GM19351 (cell line): Measurements from ENCODE around the gene GPR22.

Experiments used
- ATAC-seq: cut with Tn5 transposase; IDR thresholded peaks from one replicate; pipeline ENCODE4 v1.9.1; 2021; ENCODE audit warnings: mild to moderate bottlenecking, moderate library complexity; ENCODE audit not compliant: unreplicated experiment

Gene GPR22

DNA sequence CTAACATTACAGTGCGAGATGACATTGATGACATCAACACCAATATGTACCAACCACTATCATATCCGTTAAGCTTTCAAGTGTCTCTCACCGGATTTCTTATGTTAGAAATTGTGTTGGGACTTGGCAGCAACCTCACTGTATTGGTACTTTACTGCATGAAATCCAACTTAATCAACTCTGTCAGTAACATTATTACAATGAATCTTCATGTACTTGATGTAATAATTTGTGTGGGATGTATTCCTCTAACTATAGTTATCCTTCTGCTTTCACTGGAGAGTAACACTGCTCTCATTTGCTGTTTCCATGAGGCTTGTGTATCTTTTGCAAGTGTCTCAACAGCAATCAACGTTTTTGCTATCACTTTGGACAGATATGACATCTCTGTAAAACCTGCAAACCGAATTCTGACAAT lies 4.3 kb downstream of the GPR22 start:
- ATAC-seq = no peak

DNA sequence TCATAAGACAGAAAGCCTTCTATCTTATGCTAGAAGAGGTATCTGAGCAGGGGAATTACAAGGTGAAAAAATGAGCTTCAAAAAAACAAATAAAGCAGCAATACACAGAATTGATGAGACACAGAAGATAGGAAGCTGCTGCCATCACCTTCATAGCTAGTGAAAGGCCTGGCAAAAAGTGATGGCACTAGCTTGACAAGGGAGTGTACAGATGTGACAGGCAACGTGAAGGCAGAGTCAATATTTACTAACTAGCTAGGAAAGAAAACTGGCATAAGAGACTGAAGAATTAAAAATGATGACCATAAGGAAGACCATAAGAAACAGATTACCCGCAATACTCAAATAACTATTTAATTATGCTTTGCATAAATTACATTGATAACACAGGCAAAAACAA lies 9.4 kb downstream of the GPR22 start:
- ATAC-seq = no peak

DNA sequence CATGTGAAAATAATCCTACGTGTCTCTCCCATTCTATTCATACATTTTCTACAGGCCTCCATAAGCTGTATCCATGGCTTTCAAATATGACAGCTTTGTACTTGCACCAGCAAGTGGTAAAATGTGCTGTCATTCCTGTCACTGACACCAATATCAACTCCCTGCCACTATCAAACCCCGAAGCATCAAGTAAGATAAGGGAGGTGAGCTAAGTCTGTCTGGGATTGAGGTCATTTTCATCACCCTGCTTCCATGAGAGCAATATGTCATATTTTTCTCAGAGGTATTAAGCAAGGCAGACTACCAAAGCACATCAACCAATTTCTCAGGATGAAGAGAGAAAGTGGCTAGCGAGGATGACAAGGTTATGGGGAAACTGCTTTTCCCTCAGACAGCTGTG lies 11.1 kb downstream of the GPR22 start:
- ATAC-seq = no peak

DNA sequence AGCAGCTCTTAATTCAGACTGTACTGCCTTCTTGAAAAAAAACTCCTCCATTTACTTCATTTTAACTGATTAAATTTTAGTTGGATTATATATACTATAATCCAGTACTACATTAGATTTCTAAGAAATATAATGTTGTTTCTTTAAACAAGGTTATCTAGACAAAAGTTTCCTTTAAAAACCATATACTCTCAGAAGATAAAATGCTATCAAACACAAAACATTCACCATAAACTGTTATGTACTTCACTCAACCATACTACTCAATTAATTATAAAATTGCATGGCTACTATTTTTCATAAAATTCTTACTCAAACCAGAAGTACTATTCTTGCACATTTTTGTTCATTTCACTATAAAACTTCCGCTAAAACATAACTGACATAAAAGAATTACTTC lies 12.7 kb downstream of the GPR22 start:
- ATAC-seq = no peak

DNA sequence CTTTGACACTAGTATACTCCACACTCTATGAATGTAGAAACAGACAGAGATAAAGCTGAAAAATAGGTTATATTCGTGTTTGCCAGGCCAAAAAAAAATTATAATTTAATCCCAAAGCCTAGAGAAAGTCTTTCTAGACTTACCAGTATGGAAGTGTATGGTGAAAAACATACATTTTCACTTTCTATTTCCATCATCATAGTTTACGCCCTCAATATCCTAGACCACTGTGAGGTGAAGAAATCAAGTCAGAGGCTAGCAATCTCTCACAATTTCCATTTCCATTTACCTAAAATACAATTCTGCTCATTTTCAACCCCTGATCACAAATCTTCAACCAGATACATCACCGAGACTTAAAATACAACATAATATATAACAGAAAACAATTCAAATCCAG lies 16.2 kb downstream of the GPR22 start:
- no peak for ATAC-seq

DNA sequence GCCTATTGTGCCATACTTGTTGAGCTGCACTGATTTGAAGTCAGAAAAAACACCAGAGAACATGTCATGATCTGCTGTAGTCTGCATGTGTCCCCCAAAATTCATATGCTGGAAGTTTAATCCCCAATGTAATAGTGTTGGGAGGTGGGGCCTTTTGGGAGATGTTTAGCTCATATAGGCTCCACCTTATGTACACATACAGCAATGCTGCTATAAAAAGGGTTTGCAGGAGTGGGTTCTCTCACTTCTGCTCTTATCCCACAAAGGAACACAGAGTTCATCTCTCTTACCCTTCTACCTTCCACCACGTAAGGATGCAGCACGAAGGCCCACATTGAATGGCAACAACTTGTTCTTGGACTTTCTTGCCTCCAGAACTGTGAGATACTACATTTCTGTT lies 23.0 kb downstream of the GPR22 start:
- ATAC-seq = no peak

DNA sequence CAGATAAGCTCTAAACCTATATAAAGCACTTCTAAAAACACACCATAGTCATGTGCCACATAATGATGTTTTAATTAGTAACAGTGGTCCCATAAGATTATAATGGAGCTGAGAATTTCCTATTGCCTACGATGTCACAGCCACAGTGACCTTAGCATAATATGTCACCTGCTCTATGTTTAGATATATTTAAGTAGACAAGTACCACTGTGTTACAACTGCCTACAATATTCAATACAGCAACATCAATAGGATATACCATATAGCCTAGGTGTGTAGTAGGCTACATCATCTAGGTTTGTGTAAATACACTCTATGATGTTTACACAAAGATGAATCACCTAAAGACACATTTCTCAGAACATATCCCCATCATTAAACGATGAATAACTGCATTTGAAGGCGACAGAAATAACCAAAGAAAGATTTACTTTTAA lies 24.5 kb downstream of the GPR22 start:
- no peak for ATAC-seq

DNA sequence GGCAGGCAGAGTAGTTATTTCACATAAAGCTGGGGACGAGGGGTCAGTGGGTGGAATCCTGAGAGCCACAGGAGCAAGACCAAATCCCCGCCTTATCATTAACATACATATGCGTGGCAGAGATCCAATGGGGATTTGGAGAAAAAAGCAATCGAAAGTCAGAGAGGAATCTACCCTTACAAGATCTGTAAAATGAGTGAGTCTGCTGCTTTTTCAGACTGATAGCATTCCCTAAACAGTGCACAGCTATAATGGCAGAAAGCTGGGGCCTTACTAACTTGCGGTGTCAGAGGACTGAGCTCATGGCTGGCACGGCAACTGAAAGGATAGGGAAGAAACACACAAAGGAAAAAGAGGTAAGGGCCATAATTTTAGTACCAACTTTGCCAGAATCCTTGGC lies 25.0 kb downstream of the GPR22 start:
- no peak for ATAC-seq

DNA sequence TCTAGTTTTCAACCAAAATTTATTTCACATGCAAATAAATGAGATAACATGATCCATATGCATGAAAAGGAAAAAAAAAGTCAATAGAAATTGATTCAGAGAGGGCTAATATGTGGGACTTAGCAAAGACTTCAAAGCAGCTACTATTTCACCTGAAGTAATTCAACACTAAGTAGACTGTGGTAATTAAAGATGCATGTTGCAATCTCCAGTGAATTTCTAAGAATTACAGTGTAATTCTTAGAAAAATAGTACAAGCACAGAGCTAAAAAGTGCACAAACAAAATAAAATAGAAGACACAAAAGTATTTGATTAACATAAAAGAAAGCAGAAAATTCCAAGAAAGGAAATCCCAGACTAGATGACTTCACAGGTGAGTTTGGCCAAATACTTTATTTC lies 25.7 kb downstream of the GPR22 start:
- no peak for ATAC-seq

DNA sequence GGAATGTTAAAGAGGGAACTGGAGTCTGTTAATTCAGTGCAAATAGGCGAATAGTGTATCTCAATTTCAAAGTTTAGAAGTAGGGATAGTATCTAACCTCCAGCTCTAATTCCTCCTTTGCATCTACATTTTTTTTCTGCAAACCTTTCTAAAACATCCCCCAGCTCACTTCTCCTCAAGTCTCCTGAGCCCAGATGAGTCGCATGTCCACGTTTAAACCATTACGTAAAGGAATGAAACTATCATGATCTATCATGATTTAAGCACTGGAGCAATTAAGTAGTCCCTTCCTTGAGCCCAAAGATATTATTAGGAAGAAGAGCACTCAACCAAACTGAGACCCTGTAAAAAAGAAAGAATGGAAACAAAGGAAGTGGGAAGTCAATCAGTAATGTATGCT lies 29.9 kb downstream of the GPR22 start:
- no peak for ATAC-seq

DNA sequence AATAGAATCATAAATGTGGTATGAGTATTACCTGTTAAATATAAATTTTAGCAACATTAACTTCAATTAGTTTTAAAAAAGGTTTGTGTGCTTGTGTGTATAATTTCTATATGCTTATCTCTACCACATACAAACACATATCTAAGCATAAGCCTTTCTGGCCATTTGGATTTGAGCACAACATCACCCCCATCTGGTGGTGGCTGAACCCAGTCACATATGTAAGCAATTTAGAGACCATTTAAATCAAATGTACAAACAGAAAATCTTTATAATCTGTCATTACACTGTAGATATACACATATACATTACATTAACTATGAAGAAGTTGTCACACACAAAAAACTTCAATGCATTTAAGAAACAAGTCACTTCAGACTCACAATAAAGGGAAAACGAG lies 31.7 kb downstream of the GPR22 start:
- no peak for ATAC-seq

DNA sequence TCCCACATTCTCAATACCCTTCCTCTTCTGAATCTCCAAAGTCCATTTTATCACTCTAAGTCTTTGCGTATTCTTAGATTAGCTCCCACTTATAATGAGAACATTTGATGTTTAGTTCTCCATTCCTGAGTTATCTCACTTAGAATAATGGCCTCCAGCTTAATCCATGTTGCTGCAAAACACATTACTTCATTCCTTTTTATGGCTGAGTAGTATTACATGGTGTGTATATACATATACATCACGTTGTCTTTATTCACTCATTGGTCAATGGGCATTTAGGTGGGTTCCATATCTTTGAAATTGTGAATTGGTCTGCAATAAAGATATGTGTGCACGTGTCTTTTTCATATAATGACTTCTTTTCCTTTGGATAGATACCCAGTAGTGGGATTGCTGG lies 32.3 kb downstream of the GPR22 start:
- ATAC-seq = no peak

DNA sequence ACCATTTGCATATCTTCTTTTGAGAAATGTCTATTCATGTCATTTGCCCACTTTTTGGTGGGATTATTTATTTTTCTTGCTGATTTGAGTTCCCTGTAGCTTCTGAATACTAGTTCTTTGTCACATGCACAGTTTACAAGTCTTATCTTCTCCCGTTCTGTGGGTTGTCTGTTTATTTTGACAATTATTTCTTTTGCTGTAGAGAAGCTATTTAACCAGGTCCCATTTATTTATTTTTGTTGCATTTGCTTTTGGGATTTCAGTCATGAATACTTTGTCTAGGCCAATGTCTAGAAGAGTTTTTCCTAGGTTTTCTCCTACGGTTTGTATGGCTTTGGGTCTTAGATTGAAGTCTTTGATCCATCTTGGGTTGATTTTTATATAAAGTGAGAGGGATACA lies 32.9 kb downstream of the GPR22 start:
- no peak for ATAC-seq

DNA sequence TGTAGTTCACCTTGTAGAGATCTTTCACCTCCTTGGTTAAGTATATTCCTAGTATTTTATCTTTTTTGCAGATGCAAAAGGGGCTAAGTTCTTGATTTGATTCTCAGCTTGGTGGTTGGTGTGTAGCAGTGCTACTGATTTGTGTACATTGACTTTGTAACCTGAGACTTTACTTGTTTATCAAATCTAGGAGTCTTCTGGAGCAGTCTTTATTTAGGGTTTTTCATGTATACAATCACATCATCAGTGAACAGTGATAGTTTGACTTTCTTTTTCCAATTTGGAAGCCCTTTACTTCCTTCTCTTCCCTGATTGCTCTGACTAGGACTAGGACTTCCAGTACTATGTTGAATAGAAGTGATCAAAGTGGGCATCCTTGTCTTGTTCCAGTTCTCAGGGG lies 33.8 kb downstream of the GPR22 start:
- ATAC-seq = no peak

DNA sequence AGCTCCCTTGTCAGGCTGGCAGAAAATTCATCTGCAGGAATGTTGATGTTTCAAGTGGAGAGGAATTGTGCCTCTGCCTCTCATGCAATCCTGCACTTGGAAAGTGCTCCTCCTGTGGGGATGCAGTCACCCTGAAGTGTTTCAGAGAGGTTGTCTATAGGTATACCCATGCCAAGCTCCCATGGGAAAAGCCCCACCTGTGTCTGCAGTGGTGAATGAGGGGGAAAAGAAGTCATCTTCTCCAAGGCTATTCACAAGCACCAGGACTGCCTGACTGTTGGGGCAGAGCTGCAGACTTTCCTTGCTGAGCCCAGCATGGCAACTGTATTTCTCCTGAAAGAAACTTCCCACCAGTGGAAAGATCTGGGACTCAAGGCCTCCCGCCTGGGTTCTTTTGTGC lies 35.5 kb downstream of the GPR22 start:
- no peak for ATAC-seq

DNA sequence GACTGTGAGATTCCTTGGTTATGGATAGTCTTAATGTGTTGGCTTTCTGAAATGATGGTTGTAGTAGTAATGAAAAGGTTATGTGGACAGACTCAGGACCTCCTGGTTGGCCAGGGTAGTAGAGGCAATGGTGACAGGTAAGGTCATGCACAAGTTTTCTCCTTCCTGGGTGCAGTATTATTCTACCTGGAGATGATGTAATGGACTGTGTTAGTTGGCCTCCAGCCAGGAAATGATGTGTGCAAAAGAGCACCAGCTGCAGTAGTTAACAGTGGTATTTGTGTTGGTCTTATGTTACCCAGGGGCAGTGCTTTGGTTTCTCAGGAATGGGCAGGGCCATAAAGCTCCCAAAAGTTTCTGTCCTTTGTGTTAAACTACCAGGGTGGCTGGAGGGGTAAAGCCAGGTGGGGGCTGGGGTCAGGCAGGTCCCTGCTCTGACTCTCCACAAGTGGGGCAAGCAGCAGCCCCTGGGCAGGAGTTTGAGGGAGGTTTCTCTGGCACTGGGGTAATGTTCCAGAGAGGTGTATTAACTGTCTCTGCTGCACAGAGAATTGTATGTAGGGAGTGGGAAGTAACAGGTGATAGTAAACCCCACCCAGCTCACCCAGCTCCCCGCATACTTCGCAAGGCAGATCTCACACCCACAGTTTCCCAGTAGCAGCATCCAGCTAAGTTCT lies 36.3 kb downstream of the GPR22 start:
- ATAC-seq = no peak

DNA sequence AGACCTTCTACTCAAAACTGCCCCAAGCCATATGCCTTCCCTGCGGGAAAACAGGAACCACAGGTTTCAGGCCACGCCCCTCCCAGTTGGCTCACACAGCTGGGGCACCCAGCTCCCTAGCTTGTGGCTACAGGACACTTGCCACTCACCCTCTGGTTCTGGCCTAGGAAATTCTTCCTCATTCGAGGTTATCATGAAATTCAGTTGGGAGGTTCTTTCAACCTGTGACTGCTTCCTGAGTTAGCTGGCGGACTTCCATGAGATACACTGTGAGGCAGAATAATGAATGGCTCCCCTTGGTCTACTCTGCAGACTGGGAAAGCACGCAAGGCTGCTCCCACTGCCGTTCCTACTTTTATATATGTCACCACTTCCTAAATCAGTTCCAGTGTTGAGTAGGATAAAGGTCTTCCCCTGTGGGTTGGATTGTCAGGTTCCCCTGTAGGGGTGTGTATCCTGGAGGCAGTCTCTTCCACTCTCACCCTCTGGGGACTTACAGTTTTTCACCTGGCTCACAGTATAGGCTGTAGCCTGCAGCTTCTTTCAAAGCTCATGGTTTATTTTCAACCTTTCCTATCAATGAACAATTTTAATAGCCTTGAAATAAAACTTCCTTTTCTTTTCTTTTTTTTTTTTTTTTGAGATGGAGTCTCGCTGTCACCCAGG lies 37.0 kb downstream of the GPR22 start:
- ATAC-seq = no peak
